HepG2 (cell line): ENCODE results near the gene DUSP22.

Experiments
- RFXANK ChIP-seq: IDR thresholded peaks from 2 replicates; pipeline ENCODE4 v1.6.1; 2016
- TOE1 ChIP-seq: sonication (generic); formaldehyde crosslinking; IDR thresholded peaks from 2 replicates; pipeline ENCODE4 v1.4.0; 2020; ENCODE audit warnings: mild to moderate bottlenecking, missing genetic modification reagents
- ZNF180 ChIP-seq: sonication (generic); formaldehyde crosslinking; IDR thresholded peaks from 2 replicates; pipeline ENCODE4 v1.4.0; 2020; ENCODE audit warnings: low read depth, missing genetic modification reagents, borderline replicate concordance
- TF ChIP-seq, protein P1 (sequence below): IDR thresholded peaks from 2 replicates; pipeline ENCODE4 v1.6.1; 2016; ENCODE audit warnings: low read depth, missing genetic modification reagents, missing compliant biosample characterization

GRCh38 chr6:358847-359246, 66.6 kb downstream of the DUSP22 start:
- TF ChIP-seq, protein P1, sequence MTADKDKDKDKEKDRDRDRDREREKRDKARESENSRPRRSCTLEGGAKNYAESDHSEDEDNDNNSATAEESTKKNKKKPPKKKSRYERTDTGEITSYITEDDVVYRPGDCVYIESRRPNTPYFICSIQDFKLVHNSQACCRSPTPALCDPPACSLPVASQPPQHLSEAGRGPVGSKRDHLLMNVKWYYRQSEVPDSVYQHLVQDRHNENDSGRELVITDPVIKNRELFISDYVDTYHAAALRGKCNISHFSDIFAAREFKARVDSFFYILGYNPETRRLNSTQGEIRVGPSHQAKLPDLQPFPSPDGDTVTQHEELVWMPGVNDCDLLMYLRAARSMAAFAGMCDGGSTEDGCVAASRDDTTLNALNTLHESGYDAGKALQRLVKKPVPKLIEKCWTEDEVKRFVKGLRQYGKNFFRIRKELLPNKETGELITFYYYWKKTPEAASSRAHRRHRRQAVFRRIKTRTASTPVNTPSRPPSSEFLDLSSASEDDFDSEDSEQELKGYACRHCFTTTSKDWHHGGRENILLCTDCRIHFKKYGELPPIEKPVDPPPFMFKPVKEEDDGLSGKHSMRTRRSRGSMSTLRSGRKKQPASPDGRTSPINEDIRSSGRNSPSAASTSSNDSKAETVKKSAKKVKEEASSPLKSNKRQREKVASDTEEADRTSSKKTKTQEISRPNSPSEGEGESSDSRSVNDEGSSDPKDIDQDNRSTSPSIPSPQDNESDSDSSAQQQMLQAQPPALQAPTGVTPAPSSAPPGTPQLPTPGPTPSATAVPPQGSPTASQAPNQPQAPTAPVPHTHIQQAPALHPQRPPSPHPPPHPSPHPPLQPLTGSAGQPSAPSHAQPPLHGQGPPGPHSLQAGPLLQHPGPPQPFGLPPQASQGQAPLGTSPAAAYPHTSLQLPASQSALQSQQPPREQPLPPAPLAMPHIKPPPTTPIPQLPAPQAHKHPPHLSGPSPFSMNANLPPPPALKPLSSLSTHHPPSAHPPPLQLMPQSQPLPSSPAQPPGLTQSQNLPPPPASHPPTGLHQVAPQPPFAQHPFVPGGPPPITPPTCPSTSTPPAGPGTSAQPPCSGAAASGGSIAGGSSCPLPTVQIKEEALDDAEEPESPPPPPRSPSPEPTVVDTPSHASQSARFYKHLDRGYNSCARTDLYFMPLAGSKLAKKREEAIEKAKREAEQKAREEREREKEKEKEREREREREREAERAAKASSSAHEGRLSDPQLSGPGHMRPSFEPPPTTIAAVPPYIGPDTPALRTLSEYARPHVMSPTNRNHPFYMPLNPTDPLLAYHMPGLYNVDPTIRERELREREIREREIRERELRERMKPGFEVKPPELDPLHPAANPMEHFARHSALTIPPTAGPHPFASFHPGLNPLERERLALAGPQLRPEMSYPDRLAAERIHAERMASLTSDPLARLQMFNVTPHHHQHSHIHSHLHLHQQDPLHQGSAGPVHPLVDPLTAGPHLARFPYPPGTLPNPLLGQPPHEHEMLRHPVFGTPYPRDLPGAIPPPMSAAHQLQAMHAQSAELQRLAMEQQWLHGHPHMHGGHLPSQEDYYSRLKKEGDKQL (CRISPR knock-in tag), result no peak
- no peak for TF ChIP-seq ZNF180 (CRISPR knock-in tag)
- TF ChIP-seq TOE1, result no peak
- TF ChIP-seq RFXANK (CRISPR knock-in tag), result no peak
